RWPE2 (cell line): ENCODE data around the gene CDK13.
"Not testable (repeated sequence)": the region's sequence is repeated elsewhere in the genome, so short reads cannot be mapped to it uniquely, and the experiment has no call there.

Experiments used
- ATAC-seq: fragments of 200-7000 bp; cut with Tn5 transposase; 3 replicates; pipeline ENCODE4 v1.9.1; 2021; ENCODE audit warnings: low read depth
- DNase-seq: peaks from one replicate; pipeline ENCODE4 v3.0.0-alpha.2; 2020; ENCODE audit warnings: low spot score
- H3K27ac ChIP-seq: fragments of 450-650 bp; 2 replicates; pipeline ENCODE4 v1.5.1; 2017; ENCODE audit warnings: mild to moderate bottlenecking; ENCODE audit not compliant: poor library complexity, severe bottlenecking
- H3K27me3 ChIP-seq: fragments of 250-450 bp; sonication (Bioruptor Pico); 2 replicates; pipeline ENCODE4 v1.5.1; 2021; ENCODE audit warnings: mild to moderate bottlenecking, moderate library complexity; ENCODE audit not compliant: insufficient read depth, poor library complexity, severe bottlenecking
- H3K36me3 ChIP-seq: fragments of 250-450 bp; sonication (Bioruptor Pico); 2 replicates; pipeline ENCODE4 v1.5.1; 2020; ENCODE audit warnings: low read depth, mild to moderate bottlenecking, moderate library complexity
- H3K4me1 ChIP-seq: fragments of 250-450 bp; sonication (Bioruptor Pico); 2 replicates; pipeline ENCODE4 v1.5.1; 2021; ENCODE audit warnings: mild to moderate bottlenecking, moderate library complexity; ENCODE audit not compliant: insufficient read depth, poor library complexity, severe bottlenecking
- H3K4me3 ChIP-seq: fragments of 250-450 bp; sonication (Bioruptor Pico); 2 replicates; pipeline ENCODE4 v1.5.1; 2021; ENCODE audit warnings: mild to moderate bottlenecking, moderate library complexity; ENCODE audit not compliant: severe bottlenecking
- H3K9me3 ChIP-seq: fragments of 250-450 bp; sonication (Bioruptor Pico); 2 replicates; pipeline ENCODE4 v1.5.1; 2021; ENCODE audit warnings: mild to moderate bottlenecking, moderate library complexity; ENCODE audit not compliant: severe bottlenecking
- CTCF ChIP-seq: fragments of 450-650 bp; IDR thresholded peaks from one replicate; pipeline ENCODE4 v1.5.1; 2017; ENCODE audit warnings: mild to moderate bottlenecking, moderate library complexity; ENCODE audit not compliant: poor library complexity, severe bottlenecking

Gene CDK13

GRCh38 chr7:40099837-40100236 is 149.8 kb downstream of the CDK13 start:
- TF ChIP-seq CTCF: no peak
- no peak overlapping the region for H3K27ac ChIP-seq
- no peaks in the 10 kb centered on the region for H3K27me3 ChIP-seq
- H3K4me1 ChIP-seq: no peaks in the 10 kb centered on the region
- ATAC-seq (no peak), DNase-seq (no peak)
- H3K4me3 ChIP-seq: no peak overlapping the region
- peaks cover 17% of the 10 kb centered on the region for H3K36me3 ChIP-seq
- no peaks in the 10 kb centered on the region for H3K9me3 ChIP-seq

GRCh38 chr7:40101201-40101600 is 151.1 kb downstream of the CDK13 start:
- Histone ChIP-seq H3K9me3 (no peaks in the 10 kb centered on the region), H3K36me3 (peaks cover 8% of the 10 kb centered on the region), H3K4me1 (no peaks in the 10 kb centered on the region), H3K27me3 (no peaks in the 10 kb centered on the region), H3K27ac (no peak overlapping the region), H3K4me3 (no peak overlapping the region)
- DNase-seq (no peak), ATAC-seq (no peak)
- no peak for TF ChIP-seq CTCF

GRCh38 chr7:40102897-40103296 is 152.8 kb downstream of the CDK13 start:
- TF ChIP-seq CTCF: no peak
- ATAC-seq: no peak
- no peak overlapping the region for H3K4me3 ChIP-seq
- no peak for DNase-seq
- H3K9me3 ChIP-seq: no peaks in the 10 kb centered on the region
- no peak overlapping the region for H3K27ac ChIP-seq
- H3K27me3 ChIP-seq: no peaks in the 10 kb centered on the region
- H3K4me1 ChIP-seq: no peaks in the 10 kb centered on the region
- peaks cover 5% of the 10 kb centered on the region; the same call in 1 of the 2 replicates for H3K36me3 ChIP-seq

GRCh38 chr7:40105879-40106473 is 155.9 kb downstream of the CDK13 start:
- TF ChIP-seq CTCF: no peak
- peaks cover 5% of the 10 kb centered on the region; the same call in 1 of the 2 replicates for H3K36me3 ChIP-seq
- no peaks in the 10 kb centered on the region for H3K27me3 ChIP-seq
- no peaks in the 10 kb centered on the region for H3K4me1 ChIP-seq
- H3K9me3 ChIP-seq: no peaks in the 10 kb centered on the region
- no peak overlapping the region for H3K4me3 ChIP-seq
- DNase-seq (no peak), ATAC-seq (no peak)
- no peak overlapping the region for H3K27ac ChIP-seq

GRCh38 chr7:40115936-40116335 is 165.9 kb downstream of the CDK13 start:
- H3K27ac ChIP-seq: no peak overlapping the region
- no peaks in the 10 kb centered on the region for H3K36me3 ChIP-seq
- H3K9me3 ChIP-seq: no peaks in the 10 kb centered on the region
- no peaks in the 10 kb centered on the region for H3K27me3 ChIP-seq
- TF ChIP-seq CTCF: no peak
- DNase-seq (no peak), ATAC-seq (no peak)
- no peak overlapping the region for H3K4me3 ChIP-seq
- peaks cover 8% of the 10 kb centered on the region for H3K4me1 ChIP-seq

- not testable (repeated sequence) for H3K27me3 ChIP-seq, H3K9me3 ChIP-seq, H3K36me3 ChIP-seq, H3K4me3 ChIP-seq, H3K4me1 ChIP-seq
- peak overlapping the region; percentile 62 for H3K27ac ChIP-seq
- peak; percentile 74 for DNase-seq
- peak; percentile 92 for ATAC-seq
These were observed 167.1 kb downstream of the CDK13 start for GRCh38 chr7:40117199-40117598.

- H3K4me1 ChIP-seq, DNase-seq, ATAC-seq, H3K36me3 ChIP-seq, H3K4me3 ChIP-seq, H3K9me3 ChIP-seq, H3K27me3 ChIP-seq: not testable (repeated sequence)
- H3K27ac ChIP-seq: peak overlapping the region; percentile 62
These were observed 168.1 kb downstream of the CDK13 start for GRCh38 chr7:40118201-40118600.
